ENCODE measurements around the gene FAM120B. TPM values are rescaled to one million over a fixed set of nuclear protein-coding genes. Genes with fewer than 3 reads are reported as not detected.

Gene FAM120B
- total RNA-seq, 1 experiment from 2014 or later, result 23.4 TPM

DNA sequence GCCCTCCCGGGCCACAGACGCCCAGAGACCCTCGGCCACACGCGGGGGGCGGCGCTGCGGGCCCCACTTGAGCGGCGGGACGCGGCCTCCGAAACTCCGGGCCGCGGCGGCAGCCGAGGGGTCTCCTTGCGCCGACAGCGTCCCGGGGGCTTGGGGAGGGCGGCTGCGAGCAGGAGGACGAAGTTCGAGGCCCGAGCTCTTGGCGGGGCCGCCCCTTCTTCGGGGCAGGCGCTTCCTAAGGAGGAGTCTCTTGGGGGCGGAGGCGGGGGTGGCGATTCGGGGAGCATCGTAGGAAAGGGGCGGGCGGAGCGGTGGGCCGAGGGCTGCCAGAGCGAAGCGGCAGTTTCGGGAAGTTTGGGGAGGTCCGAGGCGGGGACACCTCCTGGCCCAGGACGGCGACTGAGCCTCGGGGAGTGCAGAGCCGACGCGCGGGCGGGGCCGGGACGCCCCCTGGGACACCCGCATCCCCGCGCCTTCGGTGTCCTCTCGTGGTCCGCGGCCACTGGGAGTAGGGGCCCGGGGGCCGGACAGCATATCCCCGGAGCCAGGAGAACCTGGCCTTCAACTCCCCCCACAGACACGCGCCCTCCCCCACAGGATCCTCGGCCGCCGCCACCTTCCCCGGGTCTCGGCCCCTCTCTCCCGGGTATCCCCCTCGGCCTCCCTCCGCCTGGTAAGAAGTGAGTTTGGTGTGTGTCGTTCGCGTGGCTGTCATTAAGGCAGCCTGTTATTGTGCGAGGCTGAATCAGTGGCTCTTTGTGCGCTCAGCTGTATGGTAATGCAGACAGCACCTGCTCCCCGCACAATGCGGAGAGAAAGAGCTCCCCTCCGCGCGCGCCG is 15.1 kb upstream of the FAM120B start:
- Mint-ChIP-seq H3K27me3 (ENCODE audit: insufficient read depth, unreplicated experiment) (peaks cover 74% of the 10 kb centered on the region), H3K27ac (ENCODE audit: low read depth, unreplicated experiment) (no peak overlapping the region), H3K36me3 (ENCODE audit: insufficient read depth, unreplicated experiment) (peaks cover 5% of the 10 kb centered on the region), H3K4me1 (ENCODE audit: insufficient read depth, unreplicated experiment) (peaks cover 14% of the 10 kb centered on the region), H3K4me3 (ENCODE audit: unreplicated experiment) (peak overlapping the region; percentile 67), H3K9me3 (ENCODE audit: unreplicated experiment) (no peaks in the 10 kb centered on the region)
- TF ChIP-seq, protein P1, sequence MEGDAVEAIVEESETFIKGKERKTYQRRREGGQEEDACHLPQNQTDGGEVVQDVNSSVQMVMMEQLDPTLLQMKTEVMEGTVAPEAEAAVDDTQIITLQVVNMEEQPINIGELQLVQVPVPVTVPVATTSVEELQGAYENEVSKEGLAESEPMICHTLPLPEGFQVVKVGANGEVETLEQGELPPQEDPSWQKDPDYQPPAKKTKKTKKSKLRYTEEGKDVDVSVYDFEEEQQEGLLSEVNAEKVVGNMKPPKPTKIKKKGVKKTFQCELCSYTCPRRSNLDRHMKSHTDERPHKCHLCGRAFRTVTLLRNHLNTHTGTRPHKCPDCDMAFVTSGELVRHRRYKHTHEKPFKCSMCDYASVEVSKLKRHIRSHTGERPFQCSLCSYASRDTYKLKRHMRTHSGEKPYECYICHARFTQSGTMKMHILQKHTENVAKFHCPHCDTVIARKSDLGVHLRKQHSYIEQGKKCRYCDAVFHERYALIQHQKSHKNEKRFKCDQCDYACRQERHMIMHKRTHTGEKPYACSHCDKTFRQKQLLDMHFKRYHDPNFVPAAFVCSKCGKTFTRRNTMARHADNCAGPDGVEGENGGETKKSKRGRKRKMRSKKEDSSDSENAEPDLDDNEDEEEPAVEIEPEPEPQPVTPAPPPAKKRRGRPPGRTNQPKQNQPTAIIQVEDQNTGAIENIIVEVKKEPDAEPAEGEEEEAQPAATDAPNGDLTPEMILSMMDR (IDR thresholded peaks at IDR 0.05; ENCODE audit: unreplicated experiment), result no peak
- POLR2A ChIA-PET, result interaction anchor here (1.3 to 2.0 kb wide), 3 partner anchors 13 to 460 kb away, joined by 3 to 12 read pairs (median 8); no protein-coding TSS in a partner anchor
- CTCF ChIA-PET, result interaction anchor here (0.5 to 6.5 kb wide), 15 partner anchors 12 to 502 kb away, joined by 3 to 65 read pairs (median 5); no protein-coding TSS in a partner anchor
- DNase-seq (ENCODE audit: unreplicated experiment), result peak; percentile 17
- no TSS peak for BruUV-seq (replicated peaks)
- intact Hi-C loops (cut with micrococcal nuclease), result loop anchor here (1.0 to 10.0 kb wide), 5 partner anchors 117 to 1397 kb away; no protein-coding TSS in a partner anchor

DNA sequence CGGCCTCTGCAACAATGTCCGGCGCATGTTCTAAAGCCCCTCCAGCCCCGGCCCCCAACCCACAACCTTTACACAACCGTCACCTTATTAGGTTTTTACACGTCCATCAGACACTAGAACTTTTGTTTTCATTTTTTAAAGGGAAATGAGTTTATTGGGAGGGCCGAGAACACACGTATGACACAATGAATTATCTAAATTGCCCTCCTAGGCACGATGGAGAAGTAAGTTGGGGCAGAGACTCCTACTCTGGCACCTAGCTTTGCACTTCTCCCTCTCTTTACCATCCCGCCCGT is 14.5 kb upstream of the FAM120B start:
- peaks cover 14% of the 10 kb centered on the region for H3K4me1 Mint-ChIP-seq (ENCODE audit: insufficient read depth, unreplicated experiment)
- no TSS peak for BruUV-seq (replicated peaks)
- no peaks in the 10 kb centered on the region for H3K9me3 Mint-ChIP-seq (ENCODE audit: unreplicated experiment)
- POLR2A ChIA-PET, result interaction anchor here (1.9 to 2.0 kb wide), 2 partner anchors 66 to 460 kb away, joined by 8 to 12 read pairs; no protein-coding TSS in a partner anchor
- CTCF ChIA-PET, result interaction anchor here (0.5 to 6.5 kb wide), 17 partner anchors 11 to 502 kb away, joined by 3 to 65 read pairs (median 5); no protein-coding TSS in a partner anchor
- intact Hi-C loops (cut with micrococcal nuclease), result loop anchor here (1.0 to 10.0 kb wide), 5 partner anchors 117 to 1397 kb away; no protein-coding TSS in a partner anchor
- H3K27me3 Mint-ChIP-seq (ENCODE audit: insufficient read depth, unreplicated experiment), result peaks cover 74% of the 10 kb centered on the region
- TF ChIP-seq, protein P1 (IDR thresholded peaks at IDR 0.05; ENCODE audit: unreplicated experiment), result no peak
- no peak overlapping the region for H3K27ac Mint-ChIP-seq (ENCODE audit: low read depth, unreplicated experiment)
- no peak for DNase-seq (ENCODE audit: unreplicated experiment)
- H3K36me3 Mint-ChIP-seq (ENCODE audit: insufficient read depth, unreplicated experiment), result peaks cover 5% of the 10 kb centered on the region
- H3K4me3 Mint-ChIP-seq (ENCODE audit: unreplicated experiment), result peak overlapping the region; percentile 67

DNA sequence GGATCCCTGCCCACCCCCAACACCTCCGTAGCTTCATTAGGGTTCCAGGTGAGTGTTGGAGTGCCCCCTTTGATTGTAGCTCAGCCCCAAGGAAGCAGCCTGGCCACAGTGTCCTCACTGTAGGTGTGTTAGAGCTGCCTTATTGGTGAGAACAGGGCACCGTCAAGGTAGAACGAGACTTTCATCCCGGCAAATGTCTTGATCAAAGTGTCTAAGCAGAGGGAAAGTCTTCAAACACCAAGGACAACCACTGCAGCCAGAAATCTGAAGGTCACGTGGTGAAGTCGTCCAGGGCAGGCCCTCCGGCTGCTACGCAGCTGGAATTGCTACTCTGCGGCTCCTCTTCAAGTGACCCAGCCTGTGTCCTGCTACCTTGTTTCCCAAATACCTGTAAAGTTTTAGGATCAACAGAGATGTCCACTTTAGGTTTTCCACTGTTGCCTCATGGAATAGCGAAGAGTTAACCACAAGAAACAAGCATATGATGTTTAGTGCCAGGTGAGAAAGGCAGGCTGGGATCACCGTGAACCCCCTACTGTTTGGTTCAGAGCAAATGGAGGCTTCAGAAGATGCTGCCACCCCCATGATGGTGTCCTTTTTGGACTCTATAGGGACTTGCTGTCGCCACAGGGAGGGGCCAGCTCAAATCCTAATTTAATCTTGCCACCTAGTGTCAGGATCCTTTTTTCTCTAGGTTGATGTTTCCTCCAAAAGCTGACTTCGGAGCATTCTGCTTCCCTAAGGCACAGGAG is 14.0 kb upstream of the FAM120B start:
- Mint-ChIP-seq H3K9me3 (ENCODE audit: unreplicated experiment) (no peaks in the 10 kb centered on the region), H3K36me3 (ENCODE audit: insufficient read depth, unreplicated experiment) (peaks cover 5% of the 10 kb centered on the region), H3K27ac (ENCODE audit: low read depth, unreplicated experiment) (no peak overlapping the region), H3K4me3 (ENCODE audit: unreplicated experiment) (peak overlapping the region; percentile 67), H3K27me3 (ENCODE audit: insufficient read depth, unreplicated experiment) (peaks cover 74% of the 10 kb centered on the region), H3K4me1 (ENCODE audit: insufficient read depth, unreplicated experiment) (peaks cover 14% of the 10 kb centered on the region)
- BruUV-seq (replicated peaks), result no TSS peak
- CTCF ChIA-PET, result interaction anchor here (0.5 to 6.5 kb wide), 25 partner anchors 8 to 1395 kb away, joined by 3 to 65 read pairs (median 4); no protein-coding TSS in a partner anchor
- intact Hi-C loops (cut with micrococcal nuclease), result loop anchor here (1.0 to 10.0 kb wide), 7 partner anchors 118 to 1398 kb away; no protein-coding TSS in a partner anchor
- DNase-seq (ENCODE audit: unreplicated experiment), result peak; percentile 47
- POLR2A ChIA-PET, result interaction anchor here (1.0 to 2.0 kb wide), 3 partner anchors 67 to 502 kb away, joined by 7 to 12 read pairs (median 8); no protein-coding TSS in a partner anchor
- TF ChIP-seq, protein P1 (IDR thresholded peaks at IDR 0.05; ENCODE audit: unreplicated experiment), result peak; percentile 53
